ENCODE results near the gene SNX25.

- TF ChIP-seq CTCF (IDR thresholded peaks at IDR 0.05), result no peak
- TF ChIP-seq POLR2AphosphoS5 (IDR thresholded peaks at IDR 0.05; ENCODE audit: low read depth, low read length), result no peak
- TF ChIP-seq REST (IDR thresholded peaks at IDR 0.05; ENCODE audit: insufficient read depth in 1 of 2, low read depth in 2 of 2, low read length in 1 of 2), result no peak
Observed at GRCh38 chr4:185341841-185342240, 132.4 kb downstream of the SNX25 start.
